Stimulated activated CD8-positive, alpha-beta memory T cell treated with anti-CD3 and anti-CD28 coated beads, Interleukin-15, amount 100 ng/mL, for 4 hours (primary cell): ENCODE measurements around the gene PCDHA11.
"Not testable (repeated sequence)": the region's sequence is repeated elsewhere in the genome, so short reads cannot be mapped to it uniquely, and the experiment has no call there.

Experiments used
- DNase-seq, 2 donors: peaks; one replicate each; pipeline ENCODE4 v3.0.0-alpha.2; 2020; ENCODE audit warnings: low read depth in 2 of 2

The PCDHA11 gene, protein sequence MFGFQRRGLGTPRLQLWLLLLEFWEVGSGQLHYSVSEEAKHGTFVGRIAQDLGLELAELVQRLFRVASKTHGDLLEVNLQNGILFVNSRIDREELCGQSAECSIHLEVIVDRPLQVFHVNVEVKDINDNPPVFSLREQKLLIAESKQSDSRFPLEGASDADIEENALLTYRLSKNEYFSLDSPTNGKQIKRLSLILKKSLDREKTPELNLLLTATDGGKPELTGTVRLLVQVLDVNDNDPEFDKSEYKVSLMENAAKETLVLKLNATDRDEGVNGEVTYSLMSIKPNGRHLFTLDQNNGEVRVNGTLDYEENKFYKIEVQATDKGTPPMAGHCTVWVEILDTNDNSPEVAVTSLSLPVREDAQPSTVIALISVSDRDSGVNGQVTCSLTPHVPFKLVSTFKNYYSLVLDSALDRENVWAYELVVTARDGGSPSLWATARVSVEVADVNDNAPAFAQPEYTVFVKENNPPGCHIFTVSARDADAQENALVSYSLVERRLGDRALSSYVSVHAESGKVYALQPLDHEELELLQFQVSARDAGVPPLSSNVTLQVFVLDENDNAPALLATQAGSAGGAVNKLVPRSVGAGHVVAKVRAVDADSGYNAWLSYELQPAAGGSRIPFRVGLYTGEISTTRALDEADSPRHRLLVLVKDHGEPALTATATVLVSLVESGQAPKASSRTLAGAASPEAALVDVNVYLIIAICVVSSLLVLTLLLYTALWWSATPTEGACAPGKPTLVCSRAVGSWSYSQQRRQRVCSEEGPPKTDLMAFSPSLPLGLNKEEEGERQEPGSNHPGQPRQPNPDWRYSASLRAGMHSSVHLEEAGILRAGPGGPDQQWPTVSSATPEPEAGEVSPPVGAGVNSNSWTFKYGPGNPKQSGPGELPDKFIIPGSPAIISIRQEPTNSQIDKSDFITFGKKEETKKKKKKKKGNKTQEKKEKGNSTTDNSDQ

DNA sequence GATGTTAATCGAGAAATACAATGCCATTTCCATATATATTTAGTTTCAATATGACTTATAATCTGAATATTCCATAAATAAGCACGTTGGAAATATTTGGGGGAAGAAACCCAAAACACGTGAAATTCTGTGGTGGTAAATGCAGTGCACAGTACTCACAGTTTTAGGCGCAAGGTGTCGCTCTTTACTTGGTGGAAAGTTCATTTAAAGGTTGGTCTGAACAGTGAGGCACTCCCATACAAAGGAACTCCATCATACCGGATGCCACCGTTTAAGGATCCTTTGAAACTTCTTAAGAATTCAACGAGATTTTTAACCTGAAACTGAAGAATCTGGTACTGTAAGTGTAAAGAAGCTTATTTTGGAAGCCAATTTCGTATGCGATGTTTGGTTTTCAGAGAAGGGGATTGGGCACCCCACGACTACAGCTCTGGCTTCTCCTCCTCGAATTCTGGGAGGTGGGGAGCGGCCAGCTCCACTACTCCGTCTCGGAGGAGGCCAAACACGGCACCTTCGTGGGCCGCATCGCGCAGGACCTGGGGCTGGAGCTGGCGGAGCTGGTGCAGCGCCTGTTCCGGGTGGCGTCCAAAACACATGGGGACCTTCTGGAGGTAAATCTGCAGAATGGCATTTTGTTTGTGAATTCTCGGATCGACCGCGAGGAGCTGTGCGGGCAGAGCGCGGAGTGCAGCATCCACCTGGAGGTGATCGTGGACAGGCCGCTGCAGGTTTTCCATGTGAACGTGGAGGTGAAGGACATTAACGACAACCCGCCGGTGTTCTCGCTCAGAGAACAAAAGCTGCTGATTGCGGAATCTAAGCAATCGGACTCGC lies at the start of gene PCDHA11:
Gene PCDHA11, plus strand, starts transcription at position 237 of the 834 bp plus-strand sequence. Its CDS starts 147 bp downstream, at position 384.
- no peak for DNase-seq

DNA sequence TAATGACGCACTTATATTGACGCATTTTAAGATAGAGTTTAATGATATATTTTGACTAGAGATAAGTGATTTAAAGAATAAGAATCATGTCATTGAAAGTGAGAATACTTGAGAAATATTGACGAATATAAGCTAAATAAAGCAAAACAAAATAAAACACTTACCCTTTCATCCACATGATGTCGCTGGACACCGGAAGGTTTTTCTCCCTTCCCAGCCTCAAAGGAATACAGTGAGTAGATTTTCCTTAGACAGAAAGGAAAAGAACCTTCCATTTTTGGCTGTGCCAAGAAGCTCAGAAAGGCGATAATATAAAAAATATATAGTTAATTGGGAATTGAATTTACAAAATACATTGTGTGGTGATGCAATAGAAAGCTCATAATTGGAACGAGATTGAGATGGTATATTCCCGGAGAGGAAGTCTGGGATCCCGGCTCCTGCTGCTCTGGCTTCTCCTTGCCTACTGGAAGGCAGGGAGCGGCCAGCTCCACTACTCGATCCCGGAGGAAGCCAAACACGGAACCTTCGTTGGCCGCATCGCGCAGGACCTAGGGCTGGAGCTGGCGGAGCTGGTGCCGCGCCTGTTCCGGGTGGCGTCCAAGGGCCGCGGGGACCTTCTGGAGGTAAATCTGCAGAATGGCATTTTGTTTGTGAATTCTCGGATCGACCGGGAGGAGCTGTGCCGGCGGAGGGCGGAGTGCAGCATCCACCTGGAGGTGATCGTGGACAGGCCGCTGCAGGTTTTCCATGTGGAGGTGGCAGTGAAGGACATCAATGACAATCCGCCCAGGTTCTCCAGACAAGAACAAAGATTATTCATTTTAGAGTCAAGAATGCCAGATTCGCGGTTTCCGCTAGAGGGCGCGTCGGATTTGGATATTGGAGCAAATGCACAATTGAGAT lies 47.1 kb upstream of the PCDHA11 start, which contains the start of gene PCDHA5:
Gene PCDHA5, plus strand, starts transcription at position 239 of the 906 bp plus-strand sequence.
- DNase-seq: no peak

DNA sequence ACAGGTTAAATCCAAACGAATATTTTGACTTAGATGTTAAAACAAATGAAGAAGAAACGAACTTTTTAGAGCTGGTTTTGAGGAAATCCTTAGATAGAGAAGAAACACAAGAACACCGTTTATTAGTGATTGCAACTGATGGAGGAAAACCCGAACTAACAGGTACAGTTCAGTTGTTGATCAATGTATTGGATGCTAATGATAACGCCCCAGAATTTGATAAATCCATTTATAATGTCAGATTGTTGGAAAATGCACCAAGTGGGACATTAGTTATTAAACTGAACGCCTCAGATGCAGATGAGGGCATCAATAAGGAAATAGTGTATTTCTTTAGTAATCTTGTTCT lies 46.5 kb upstream of the PCDHA11 start:
- no peak for DNase-seq

DNA sequence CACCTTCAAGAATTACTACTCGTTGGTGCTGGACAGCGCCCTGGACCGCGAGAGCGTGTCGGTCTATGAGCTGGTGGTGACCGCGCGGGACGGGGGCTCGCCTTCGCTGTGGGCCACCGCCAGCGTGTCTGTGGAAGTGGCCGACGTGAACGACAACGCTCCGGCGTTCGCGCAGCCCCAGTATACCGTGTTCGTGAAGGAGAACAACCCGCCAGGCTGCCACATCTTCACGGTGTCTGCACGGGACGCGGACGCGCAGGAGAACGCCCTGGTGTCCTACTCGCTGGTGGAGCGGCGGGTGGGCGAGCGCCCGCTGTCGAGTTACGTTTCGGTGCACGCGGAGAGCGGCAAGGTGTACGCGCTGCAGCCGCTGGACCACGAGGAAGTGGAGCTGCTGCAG lies 45.8 kb upstream of the PCDHA11 start:
- DNase-seq: not testable (repeated sequence)

DNA sequence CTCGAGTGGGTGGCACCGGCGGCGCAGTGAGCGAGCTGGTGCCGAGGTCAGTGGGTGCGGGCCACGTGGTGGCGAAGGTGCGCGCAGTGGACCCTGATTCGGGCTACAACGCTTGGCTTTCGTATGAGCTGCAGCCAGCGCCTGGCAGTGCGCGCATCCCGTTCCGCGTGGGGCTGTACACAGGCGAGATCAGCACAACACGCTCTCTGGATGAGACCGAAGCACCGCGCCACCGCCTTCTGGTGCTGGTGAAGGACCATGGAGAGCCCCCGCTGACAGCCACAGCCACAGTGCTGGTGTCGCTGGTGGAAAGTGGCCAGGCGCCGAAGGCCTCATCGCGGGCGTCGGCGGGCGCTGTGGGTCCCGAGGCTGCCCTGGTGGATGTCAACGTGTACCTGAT lies 45.3 kb upstream of the PCDHA11 start:
- DNase-seq: no peak

DNA sequence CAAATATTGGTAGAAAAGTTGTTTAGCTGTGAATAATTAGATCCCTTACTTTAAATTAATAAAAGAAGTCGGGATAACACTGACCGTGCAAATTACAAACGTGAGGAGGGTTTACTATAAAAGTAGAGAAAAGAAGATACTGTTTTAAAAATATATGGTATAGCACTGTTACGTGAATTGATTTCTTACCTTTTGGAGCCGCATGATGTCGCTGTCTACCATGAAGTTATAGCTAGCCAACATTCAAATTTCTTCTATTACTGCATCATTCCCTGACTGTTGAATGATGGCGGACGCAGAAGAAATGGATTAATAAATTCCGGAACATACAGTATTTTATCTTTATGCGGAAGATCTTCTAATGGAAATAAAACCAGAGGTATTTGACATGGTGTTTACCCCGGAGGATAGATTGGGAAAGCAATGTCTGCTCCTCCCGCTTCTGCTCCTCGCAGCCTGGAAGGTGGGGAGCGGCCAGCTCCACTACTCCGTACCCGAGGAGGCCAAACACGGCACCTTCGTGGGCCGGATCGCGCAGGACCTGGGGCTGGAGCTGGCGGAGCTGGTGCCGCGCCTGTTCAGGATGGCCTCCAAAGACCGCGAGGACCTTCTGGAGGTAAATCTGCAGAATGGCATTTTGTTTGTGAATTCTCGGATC lies 40.9 kb upstream of the PCDHA11 start, which contains the start of gene PCDHA6:
Gene PCDHA6, plus strand, starts transcription at position 257 of the 658 bp plus-strand sequence. Its CDS starts 132 bp downstream, at position 389.
- no peak for DNase-seq

DNA sequence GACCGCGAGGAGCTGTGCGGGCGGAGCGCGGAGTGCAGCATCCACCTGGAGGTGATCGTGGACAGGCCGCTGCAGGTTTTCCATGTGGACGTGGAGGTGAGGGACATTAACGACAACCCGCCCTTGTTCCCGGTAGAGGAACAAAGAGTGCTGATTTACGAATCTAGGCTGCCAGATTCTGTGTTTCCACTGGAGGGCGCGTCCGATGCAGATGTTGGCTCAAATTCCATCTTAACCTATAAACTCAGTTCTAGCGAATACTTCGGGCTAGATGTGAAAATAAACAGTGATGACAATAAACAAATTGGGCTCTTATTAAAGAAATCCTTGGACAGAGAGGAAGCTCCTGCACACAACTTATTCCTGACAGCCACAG lies 40.4 kb upstream of the PCDHA11 start:
- DNase-seq: no peak

DNA sequence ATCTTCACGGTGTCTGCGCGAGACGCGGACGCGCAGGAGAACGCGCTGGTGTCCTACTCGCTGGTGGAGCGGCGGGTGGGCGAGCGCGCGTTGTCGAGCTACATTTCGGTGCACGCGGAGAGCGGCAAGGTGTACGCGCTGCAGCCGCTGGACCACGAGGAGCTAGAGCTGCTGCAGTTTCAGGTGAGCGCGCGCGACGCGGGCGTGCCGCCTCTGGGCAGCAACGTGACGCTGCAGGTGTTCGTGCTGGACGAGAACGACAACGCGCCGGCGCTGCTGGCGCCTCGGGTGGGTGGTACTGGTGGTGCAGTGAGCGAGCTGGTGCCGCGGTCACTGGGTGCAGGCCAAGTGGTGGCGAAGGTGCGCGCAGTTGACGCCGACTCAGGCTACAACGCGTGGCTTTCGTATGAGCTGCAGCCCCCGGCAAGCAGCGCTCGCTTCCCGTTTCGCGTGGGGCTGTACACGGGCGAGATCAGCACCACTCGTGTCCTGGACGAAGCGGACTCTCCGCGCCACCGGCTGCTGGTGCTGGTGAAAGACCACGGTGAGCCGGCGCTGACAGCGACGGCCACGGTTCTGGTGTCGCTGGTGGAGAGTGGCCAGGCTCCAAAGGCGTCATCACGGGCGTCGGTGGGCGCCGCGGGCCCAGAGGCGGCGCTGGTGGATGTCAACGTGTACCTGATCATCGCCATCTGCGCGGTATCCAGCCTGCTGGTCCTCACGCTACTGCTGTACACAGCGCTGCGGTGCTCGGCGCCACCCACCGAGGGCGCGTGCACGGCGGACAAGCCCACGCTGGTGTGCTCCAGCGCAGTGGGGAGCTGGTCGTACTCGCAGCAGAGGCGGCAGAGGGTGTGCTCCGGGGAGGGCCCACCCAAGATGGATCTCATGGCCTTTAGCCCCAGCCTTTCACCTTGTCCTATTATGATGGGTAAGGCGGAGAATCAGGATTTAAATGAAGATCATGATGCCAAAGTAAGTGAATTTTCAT lies 39.0 kb upstream of the PCDHA11 start:
- DNase-seq: not testable (repeated sequence)

DNA sequence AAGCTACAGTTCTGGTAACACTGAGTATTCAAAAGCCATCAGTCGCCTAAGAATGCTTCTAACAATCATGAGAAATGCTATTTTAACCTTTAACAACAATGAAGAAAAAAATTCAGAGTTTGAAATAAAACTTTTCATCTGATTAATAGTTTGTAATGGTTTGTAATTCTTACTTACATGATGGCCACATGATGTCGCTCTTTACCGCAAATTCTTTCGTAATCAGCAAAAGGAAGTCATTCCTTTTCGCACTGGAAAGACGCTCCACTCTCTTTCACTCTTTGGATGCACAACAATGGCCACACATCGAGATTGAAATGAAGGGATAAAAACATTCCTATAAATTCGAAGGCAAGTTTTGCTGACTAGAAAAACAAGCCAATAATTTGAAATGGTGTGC lies 34.8 kb upstream of the PCDHA11 start, which contains the start of gene PCDHA7:
Gene PCDHA7, plus strand, starts transcription at position 277 of the 400 bp plus-strand sequence. Its CDS starts 115 bp downstream, at position 392.
- DNase-seq: no peak

DNA sequence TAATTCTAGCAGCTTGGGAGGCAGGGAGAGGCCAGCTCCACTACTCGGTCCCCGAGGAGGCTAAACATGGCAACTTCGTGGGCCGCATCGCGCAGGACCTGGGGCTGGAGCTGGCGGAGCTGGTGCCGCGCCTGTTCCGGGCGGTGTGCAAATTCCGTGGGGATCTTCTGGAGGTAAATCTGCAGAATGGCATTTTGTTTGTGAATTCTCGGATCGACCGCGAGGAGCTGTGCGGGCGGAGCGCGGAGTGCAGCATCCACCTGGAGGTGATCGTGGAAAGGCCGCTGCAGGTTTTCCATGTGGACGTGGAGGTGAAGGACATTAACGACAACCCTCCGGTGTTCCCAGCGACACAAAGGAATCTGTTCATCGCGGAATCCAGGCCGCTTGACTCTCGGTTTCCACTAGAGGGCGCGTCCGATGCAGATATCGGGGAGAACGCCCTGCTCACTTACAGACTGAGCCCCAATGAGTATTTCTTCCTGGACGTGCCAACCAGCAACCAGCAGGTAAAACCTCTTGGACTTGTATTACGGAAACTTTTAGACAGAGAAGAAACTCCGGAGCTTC lies 34.2 kb upstream of the PCDHA11 start:
- DNase-seq: not testable (repeated sequence)

DNA sequence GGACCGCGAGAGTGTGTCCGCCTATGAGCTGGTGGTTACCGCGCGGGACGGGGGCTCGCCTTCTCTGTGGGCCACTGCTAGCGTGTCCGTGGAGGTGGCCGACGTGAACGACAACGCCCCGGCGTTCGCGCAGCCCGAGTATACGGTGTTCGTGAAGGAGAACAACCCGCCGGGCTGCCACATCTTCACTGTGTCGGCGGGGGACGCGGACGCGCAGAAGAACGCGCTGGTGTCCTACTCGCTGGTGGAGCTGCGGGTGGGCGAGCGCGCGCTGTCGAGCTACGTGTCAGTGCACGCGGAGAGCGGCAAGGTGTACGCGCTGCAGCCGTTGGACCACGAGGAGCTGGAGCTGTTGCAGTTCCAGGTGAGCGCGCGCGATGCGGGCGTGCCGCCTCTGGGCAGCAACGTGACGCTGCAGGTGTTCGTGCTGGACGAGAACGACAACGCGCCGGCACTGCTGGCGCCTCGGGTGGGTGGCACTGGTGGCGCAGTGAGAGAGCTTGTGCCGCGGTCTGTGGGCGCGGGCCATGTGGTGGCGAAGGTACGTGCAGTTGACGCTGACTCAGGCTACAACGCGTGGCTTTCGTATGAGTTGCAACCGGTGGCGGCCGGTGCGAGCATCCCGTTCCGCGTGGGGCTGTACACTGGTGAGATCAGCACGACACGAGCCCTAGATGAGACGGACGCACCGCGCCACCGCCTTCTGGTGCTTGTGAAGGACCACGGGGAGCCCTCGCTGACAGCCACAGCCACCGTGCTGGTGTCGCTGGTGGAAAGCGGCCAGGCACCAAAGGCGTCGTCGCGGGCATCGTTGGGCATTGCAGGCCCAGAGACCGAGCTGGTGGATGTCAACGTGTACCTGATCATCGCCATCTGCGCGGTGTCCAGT lies 32.9 kb upstream of the PCDHA11 start:
- no peak for DNase-seq

DNA sequence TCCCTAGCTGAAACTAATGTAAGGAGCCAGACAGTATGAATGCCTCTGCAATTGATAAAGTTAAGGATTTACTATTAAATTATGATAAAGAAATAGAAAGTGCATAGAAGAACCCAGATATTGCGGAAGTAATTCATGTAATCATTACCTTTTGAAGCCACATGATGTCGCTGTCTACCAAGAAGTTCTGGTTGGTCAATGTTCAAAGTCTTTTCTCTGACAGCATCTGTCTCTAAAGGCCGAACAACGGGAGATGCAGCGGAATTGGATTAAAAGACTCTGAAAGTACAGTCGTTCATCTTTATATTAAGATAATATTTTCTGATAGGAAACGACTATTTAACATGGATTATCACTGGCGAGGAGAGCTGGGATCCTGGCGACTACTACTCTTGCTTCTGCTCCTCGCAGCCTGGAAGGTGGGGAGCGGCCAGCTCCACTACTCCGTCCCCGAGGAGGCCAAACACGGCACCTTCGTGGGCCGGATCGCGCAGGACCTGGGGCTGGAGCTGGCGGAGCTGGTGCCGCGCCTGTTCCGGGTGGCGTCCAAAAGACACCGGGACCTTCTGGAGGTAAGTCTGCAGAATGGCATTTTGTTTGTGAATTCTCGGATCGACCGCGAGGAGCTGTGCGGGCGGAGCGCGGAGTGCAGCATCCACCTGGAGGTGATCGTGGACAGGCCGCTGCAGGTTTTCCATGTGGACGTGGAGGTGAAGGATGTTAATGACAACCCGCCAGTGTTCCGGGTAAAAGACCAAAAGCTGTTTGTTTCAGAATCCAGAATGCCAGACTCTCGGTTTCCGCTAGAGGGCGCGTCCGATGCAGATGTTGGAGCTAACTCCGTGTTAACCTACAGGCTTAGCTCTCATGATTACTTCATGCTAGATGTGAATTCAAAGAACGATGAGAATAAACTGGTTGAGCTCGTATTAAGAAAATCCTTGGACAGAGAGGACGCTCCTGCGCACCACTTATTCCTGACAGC lies 27.5 kb upstream of the PCDHA11 start, which contains the start of gene PCDHA8:
Gene PCDHA8, plus strand, starts transcription at position 210 of the 985 bp plus-strand sequence. Its CDS starts 135 bp downstream, at position 345.
- DNase-seq: no peak

DNA sequence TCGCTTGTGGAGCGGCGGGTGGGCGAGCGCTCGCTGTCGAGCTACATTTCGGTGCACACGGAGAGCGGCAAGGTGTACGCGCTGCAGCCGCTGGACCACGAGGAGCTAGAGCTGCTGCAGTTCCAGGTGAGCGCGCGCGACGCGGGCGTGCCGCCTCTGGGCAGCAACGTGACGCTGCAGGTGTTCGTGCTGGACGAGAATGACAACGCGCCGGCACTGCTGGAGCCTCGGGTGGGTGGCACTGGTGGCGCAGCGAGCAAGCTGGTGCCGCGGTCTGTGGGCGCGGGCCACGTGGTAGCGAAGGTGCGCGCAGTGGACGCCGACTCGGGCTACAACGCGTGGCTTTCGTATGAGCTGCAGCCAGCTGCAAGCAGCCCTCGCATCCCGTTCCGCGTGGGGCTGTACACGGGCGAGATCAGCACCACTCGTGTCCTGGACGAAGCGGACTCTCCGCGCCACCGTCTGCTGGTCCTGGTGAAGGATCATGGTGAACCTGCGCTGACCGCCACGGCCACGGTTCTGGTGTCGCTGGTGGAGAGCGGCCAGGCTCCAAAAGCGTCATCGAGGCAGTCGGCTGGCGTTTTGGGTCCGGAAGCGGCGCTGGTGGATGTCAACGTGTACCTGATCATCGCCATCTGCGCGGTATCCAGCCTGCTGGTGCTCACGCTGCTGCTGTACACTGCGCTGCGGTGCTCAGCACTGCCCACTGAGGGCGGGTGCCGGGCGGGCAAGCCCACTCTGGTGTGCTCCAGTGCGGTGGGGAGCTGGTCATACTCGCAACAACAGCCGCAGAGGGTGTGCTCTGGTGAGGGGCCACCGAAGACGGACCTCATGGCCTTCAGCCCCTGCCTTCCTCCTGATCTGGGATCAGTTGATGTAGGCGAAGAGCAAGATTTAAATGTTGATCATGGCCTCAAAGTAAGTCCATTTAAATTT lies 25.7 kb upstream of the PCDHA11 start:
- DNase-seq: no peak
